ENCODE results near the gene SPI1.
A peak's percentile ranks its signal among the peaks of the same experiment; 100 is the strongest.

The SPI1 gene

DNA sequence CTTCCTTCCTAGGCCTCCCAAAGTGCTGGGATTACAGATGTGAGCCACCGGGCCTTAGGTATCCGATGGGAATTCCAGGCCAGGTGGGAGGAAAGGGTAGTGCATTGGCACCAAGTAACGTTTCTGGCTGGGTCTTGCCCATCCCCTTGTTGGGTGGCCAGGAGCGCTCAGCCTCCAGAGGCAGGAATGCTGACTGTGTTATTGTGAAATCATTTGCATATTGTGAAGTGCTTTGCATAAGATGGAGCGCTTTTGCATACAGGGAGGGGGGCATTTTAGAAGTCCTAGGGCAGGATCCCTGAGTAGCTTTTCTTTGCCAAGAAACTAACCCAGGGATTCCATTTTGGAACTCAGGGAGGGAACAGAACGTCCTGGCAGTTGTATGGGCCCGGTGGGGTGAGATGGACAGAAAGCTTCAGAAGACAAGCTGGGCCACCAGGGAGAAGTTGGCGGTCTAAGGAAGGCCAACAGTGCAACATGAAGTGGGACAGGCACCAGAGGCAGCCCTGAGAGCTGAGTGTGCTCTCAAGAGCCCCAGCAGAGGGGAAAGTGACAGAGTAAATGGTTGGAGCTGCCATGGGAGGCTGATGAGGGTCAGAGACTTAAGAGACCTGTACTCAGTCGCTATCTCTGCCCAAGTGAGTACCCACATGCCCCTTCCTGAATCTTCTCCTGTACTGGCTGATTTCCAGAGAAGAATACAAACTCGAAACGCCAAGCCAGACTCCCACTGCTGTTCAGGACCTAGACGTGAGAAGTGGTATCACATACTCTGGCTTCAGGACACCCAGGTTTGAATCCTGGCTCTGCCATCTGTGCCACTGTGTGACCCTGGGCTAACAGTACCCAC is 28.8 kb upstream of the SPI1 start:
- peak; percentile 38 for DNase-seq

DNA sequence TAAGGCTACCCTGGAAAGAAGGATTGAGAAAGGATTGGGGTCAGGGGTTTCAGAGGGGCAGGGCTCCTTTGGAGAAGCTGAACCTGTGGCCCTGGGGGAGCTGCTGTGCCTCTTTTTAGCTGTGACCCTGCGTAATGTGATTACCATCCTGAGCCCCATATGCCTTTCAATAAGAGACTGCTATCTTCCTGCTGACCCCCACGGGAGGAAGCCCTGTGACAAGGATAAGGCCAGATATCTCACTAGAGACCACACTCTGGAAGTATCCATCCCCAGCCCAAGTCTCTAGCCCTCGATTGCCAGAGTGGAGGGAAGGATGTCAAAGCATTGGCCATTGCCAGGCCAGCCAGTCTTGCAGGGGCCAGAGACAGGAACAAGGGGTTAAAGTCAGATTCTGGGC is 25.2 kb upstream of the SPI1 start:
- DNase-seq, result no peak

DNA sequence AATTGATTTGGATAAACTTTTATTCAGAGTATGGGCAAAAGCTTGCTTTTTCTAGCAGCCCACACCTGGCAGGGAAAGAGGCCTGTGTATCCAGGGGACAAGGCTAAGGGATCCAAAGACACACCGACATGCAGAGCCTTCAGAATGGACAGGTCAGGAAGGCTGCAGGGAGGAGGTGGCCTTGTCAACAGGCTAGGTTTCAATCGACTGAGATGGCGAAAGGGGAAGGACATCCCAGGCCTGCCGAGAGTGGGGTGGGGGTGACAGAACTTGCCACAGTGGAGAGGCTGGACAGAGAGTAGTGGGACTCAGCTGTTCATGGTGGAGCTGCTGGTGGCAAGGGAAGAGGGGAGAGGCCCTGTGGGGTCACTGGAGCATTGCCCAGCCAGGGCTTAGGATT is 24.8 kb upstream of the SPI1 start:
- DNase-seq, result no peak

DNA sequence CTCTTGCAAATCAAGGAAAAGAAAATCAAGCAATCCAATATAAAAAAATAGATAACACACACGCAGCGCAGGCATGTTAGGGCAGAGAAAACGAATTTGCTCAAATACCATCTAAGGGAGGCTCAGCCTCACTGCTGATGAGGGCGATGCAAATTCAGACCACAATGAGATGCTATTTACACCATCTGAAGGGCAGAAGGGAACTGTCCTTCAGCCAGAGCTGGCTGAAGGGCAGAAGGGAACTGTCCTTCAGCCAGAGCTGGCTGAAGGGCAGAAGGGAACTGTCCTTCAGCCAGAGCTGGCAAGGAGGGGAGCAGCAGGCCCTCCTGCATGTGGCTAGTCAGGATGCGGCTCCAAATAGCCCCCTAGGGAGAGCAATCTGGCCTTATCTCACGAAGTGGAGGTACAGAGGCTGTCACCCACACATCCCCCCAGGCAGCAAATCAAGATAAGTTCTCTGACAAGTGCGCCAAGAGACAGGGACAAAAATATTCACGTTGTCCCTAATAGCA is 22.5 kb upstream of the SPI1 start:
- DNase-seq, result no peak

DNA sequence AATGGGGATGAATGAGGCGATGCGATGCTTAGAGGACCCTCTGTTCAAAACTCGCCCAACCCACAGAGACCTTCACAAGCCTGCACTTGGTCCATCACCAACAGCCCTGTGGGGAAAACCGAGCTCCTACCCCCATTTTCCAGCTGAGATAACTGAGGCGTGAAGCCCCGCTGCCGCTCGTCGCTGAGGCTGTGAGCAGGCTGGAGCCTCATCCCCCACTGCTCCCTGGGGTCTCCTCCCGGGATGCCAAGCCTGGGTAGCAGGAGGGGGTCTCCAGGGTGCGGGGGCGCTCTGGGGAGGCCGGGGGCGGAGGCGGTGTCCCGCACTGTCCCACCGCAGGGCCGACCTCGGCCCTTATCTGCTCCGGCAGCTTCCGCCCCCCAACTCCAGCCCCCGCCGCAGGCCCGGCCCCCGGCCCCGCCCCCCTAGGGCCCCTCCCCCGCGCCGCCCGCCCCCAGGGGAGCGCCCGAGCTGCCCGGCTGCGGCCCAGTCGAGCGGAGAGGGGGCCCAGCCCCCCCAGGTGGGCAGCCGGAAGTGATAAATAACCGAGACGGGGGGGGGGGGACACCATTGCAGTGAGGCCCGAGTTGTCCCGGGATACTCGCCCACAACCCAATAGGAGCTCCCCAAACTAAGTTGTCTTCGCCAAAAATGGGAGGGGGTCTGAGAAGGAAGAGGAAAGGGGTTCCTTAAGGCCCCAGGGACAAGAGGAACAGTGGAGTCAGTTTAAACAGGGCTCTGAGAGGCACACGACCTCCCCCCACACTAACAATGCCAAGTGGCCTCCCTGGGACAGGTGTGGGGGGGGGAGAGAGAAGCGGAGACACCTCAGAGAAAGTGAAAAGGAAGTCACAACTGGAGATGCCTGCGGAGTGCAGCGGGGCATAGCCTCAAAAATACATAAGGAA is 21.8 kb upstream of the SPI1 start:
- no peak for DNase-seq

DNA sequence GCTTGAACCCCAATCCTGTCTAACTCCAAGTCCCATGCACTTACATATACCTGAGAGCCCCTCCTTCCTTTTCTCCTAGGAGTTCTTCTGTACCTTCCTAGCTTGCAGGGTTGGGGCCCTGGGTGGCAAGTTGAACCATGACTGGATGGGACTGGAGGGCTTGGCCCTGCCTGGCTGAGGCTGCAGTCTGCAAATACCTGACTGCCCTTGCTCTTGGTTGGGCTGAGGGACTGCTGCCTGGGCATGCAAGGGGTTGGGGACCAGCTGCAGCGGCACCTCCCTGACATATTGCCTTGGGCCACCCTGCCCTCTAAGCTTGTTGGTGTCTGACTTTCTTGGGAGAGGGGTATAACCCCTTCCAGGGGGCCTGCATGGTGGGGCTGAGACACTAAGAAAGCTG is 20.2 kb upstream of the SPI1 start:
- DNase-seq, result no peak

DNA sequence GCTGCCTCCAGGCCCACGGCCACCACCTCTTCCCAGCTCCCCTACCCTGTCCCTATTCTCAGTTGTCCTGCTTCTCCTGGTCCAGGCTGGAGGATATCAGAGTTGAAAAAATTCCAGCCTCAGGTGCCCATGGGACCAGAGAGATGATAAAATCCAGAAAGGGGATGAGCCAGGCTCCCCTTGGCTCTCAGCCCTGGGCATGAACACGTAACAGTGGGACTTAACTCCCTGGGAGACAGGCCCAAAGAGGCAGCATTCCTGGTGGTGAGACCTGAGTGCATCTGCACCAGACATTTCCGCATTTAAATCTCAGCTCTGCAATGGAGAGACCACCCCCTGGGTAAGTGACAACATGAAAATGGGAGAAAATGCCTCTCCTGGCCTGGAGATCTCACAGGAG is 19.7 kb upstream of the SPI1 start:
- DNase-seq, result no peak

DNA sequence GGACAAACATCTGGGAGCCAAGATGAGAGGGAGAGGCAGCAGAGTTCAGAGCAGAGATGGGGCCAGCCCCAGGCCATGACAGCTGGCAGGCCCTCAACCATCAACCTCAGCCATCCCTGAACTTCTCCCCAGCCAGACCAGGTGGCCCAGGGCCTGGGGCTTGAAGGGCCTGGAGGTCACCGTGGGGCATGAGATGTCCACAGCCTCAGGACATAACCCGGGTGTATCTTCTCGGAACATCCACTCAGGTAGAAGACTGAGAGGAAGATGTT is 17.6 kb upstream of the SPI1 start:
- DNase-seq, result no peak

DNA sequence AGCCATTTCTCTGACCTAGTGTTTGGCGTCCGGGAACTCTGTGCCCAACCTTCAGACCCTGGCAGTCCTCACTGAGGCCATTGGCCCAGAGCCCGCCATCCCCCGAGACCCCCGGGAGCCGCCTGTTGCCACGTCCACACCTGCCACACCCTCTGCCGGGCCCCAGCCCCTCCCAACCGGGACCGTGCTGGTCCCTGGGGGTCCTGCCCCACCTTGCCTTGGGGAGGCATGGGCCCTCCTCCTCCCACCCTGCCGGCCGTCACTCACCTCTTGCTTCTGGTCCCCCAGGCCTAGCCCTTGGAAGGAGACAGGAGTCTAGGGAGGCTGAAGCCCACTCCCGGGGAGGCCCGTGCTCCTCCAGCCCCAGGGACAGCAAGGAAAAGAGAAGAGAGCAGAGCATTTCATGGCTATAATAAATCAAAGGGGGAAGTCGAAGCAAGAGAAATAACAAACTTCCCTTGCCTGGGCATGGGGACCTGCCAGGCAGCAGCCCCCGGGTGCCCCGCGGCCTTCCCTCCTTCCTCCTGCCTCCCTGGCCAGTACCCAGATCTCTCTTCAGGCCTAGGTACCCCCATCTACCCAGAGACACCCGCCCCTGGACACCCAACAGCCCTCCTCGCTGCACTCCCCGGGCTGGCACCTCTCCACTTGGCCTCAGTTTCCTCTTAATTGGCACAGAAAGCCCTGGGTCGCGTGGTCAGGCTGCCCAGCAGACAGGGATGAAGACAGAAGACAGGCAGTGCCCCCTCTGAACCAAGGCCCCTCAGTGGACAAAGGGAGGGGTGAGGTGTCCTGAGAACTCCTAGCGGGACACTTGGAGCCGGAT is 17.1 kb upstream of the SPI1 start:
- no peak for DNase-seq

DNA sequence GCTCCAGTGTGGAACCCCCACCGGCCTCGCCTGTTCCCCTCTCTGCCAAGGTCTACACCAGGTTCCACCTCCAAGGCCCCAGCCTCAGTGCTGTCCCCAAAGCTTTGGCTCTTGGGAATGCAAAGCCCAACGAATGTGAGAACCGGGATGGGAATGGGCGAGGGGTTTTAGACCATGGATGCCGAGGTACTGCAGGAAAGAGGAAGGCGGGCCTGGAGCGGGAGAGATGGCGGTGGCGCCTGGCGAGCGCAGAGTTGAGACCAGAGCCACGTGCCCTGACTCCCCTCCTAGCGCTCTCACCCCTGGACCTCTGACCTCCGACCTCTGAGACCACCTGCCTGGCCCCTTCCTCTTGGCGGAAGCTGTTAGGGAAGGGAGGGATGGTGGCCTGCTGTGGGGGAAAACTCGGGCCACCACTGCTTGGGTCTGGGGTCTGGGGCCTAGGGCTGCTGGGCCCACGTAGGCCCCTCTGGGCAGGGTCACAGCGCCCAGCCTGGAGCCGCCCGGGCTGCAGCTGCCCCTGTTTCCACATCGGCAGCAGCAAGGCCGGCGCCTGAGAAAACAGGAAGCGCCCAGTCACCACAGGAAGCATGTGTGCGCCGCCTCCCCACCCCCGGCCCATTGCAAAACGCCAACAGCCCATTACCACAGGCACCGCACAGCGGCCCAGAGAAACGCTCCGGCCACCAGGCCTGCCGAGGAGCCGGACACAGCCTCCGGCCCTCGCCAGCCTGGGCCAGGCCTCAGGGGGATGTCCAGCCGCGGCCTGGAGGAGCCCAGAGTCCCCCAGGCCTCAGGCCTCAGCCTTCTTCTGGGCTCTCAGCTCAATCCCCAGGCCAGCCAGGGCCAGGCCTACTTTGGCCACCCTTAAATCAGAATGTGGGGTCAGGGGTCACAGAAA is 16.2 kb upstream of the SPI1 start:
- DNase-seq, result no peak

DNA sequence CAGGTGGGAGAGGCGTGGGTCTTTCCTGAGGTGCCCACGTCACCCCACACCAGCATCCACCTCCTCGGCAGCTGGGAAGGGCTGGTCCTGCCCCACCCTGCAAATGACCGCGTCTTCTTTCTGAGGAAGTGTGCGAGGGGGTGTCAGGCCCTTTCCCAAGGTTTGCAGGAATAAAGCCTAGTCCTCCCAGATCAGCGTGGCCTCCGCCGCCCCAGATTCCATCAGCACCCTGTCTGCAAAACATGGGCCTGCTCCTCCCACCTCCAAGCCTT is 15.6 kb upstream of the SPI1 start:
- DNase-seq, result no peak

DNA sequence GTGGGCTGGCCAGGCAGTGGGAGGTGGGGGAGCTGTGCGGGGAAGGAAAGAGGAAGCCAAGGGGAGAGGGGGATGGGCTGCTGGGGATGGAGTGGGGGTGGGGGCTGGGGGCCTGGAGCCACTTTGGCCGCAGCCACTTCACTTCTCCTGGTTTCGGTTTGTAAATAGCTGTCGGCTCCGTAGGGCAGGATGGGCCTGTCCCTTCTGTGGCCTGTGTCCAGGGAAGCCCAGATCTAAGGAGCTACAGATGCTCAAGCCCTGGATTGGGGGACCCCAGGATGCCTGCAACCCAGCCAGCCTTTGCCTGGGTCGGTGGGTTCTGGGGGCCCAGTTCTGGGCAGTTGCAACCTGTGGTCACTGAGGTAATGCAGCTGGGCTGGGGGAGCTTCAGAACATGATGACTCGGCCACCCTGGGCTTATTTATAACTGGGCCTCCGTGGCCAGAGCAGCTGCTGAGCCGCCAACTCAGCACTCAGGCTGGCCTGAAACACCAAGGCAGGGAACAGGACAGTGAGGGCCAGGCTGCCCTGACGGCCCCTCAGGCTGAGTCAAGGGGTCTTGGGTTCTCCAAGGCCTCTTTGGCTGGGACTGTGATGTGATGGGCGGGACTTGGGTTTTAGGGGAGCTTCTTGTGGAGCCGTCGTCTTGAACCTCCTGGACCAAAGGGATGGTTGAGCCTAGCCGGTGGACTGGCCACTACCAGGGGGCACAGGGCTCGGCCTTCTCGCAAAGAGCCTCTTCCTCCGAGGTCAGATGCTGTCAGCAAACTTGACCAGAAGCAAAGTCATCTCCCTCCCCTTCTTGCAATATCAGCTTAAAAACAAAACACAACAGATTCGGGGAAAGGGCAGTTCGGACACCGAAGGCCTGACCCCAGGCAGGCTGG is 15.1 kb upstream of the SPI1 start:
- peak; percentile 46 for DNase-seq

DNA sequence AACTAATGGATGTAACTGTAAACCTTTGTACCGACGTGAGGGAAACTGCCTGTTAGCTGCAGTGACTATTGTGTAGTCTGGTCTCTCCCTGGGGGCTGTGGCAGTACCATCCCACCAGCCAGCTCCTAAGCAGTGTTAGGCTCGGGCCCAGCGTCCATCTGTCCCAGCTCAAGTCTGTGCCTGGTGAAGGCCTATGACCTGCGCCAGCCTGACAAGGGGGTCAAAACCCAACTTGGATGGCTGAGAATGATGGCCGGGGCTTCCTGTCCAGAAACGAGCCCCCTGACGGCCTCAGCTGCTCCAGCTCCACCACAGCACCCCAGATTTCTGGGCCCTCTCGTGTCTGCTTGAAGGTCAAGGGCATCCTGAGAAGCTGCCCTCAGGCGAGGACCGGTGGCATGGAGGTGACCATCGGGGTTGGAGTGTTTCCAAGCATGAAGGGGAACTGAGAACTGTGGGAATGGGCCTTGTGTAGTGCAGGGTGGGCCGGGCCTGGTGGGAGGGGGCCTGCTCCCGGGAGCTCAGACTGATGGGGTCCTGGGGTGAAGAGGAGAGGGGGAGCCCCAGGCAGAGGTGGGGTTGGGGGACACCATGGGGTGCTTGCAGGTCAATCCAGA is 14.3 kb upstream of the SPI1 start:
- DNase-seq, result no peak

DNA sequence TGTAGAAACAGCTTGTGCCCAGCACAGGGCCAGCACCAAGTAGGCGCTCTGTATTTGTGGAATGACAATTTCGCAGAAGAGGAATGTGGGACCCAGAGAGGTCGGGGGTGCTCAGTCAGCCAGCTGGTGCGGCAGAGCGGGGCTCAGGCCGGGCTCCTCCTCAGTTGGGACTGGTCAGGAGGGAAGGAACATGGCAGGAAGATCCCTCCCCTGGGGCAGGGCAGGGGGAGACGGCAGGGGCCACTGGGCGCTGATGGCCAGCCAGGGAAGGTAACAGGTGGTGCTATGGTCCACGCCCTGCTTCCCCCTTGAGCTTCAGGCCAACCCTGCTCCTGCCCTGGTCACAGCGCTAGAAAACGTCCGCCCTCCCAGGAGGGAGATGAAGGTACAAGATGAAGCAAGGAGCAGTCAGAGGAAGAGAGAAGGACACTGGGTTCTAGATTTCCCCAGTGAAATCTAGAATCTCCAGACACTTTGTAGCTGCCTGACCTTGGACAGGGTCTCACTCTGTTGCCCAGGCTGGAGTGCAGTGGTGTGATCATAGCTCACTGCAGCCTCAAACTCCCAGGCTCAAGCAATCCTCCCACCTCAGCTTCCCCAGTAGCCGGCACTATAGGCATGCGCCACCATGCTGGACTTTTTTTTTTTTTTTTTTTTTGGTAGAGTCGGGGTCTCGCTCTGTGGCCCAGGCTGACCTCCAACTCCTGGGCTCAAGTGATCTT is 13.5 kb upstream of the SPI1 start:
- DNase-seq, result no peak

DNA sequence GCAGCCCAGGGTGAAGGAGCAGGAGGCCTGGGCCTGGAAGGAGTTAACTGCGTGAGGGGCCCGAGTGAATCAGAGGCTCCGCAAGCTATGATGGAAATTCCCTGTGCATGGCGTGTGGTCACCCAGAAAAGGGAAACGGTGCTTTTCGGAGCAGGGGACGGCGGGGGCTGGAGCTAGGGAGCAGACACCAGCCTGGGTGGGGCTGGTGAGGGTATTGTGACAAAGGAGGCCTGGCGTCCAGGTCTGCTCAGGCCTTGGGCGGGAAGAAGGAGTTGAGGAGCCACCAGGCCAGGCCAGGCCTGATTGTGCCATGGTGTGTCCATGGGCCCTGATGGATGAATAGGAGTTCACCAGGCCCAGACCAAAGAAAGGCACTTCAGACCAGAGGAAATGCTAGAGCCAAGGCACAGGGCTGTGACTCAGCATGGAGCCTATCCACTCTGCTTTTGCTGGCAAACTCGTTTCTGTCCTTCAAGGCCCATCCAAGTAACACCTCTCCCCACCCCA is 12.8 kb upstream of the SPI1 start:
- DNase-seq, result no peak

DNA sequence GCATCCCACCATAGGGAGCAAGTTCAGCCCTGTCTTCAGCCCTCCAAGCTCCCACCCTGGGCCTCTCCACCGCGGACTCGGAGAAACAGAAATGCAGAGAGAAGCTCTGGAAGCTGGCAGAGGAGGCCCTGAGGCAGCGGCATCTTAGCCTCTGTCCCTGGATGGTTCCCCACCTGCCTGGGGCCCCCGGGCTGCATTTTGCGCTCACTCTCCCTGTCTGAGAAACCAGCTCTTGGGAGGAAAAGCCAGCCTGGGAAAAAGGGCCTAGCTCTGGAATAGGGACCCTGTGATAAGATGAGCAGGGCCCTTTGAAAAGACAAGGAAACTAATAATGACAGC is 12.0 kb upstream of the SPI1 start:
- DNase-seq, result no peak

DNA sequence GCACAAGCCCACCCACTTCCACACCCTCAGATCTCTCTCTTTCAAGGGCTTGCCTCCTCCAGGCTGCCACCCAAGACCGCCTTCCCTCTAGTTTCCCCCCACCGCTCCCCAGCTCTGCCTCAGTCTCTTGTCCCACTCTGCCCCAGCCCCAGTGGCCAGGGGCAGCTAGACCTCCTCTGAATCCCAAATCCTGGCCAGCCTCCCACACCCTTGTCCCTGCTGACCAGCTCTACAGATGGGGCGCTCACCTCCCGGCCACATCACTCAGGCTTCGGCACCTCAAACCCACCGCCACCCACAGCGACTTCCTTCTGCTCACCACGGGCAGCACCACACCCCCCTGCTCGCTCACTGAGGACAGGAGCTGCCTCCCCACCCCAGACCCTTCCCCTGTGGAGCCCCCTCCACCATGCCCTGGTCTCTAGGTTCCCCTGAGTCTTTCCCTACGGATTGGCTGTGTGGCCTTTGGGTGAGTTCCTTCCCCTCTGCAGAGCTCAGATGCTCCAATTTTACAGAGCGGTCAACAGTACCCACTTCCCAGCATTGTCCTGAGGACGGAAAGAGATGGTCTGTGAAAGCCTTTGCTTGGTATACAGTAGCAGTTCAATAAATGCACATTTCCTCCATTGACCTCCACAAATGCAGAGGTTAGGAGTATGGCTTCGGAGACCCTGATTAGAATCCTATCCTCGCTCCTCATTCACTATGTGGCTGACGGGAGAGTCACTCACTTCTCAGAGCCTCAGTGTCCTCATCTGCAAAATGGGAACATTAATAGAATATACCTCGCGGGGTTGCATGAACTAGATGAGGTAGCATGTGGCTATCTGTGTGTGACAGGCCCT is 11.5 kb upstream of the SPI1 start:
- no peak for DNase-seq

DNA sequence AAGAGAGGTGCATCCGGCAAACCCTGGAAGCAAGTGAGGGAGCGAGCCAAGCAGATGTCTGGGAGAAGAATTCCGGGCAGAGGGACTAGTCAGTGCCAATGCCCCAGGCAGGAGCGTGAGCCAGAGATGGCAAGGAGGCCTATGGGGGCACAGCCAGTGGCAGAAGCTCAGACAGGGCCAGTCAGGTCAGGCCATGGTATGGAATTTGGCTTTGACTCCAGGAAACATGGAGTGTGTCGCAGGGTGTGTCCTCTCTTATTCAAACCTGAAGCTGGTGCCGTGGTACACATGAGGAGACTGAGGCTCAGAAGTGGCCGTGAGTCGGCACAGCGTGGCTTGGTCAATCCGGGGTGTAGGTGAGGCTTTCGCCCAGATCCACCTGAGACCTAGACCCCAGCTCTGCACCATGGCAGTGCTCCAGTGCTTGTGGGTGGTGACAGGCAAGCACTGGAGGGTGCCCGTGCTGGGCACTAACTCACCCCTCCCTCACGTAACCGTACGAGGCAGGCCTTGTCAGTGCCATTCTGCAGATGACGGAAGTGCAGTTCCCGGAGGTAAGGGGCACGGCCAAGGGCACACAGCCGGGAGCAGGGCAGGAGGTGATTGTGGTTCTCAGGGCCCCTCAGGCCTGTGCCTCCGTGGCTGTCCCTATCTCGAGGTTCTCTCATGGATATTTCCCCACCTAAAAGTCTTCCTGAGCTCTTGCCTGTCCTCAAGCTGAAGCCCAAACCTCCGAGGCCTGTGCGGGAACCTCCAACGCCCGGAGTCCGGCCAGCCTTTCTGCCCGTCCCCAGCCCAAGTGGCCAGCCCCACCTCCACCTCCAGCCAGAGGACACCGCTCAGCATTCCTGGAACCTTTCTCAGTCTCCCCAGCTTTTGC is 10.6 kb upstream of the SPI1 start:
- DNase-seq, result no peak
